WERI-Rb-1 (cell line): ENCODE measurements around the gene PPP1R9A.

Experiments
- DNase-seq: peaks from one replicate; pipeline ENCODE4 v3.0.0-alpha.2; 2020
- H3K27ac ChIP-seq: fragments of 250-450 bp; sonication (Bioruptor Pico); 2 replicates; pipeline ENCODE4 v1.5.1; 2020; ENCODE audit warnings: mild to moderate bottlenecking, moderate library complexity
- H3K27me3 ChIP-seq: fragments of 250-450 bp; sonication (Bioruptor Pico); 2 replicates; pipeline ENCODE4 v1.5.1; 2021; ENCODE audit warnings: mild to moderate bottlenecking, low read depth, moderate library complexity; ENCODE audit not compliant: insufficient read depth, severe bottlenecking
- H3K36me3 ChIP-seq: fragments of 250-450 bp; sonication (Bioruptor Pico); 2 replicates; pipeline ENCODE4 v1.5.1; 2020; ENCODE audit warnings: mild to moderate bottlenecking, moderate library complexity
- H3K4me3 ChIP-seq: 2 replicates; pipeline ENCODE4 v1.5.1; 2011; ENCODE audit warnings: low read depth, mild to moderate bottlenecking, control low read depth, low read length
- H3K9me3 ChIP-seq: fragments of 250-450 bp; sonication (Bioruptor Pico); 2 replicates; pipeline ENCODE4 v1.5.1; 2021; ENCODE audit warnings: mild to moderate bottlenecking, moderate library complexity; ENCODE audit not compliant: severe bottlenecking
- TF ChIP-seq, protein P1 (sequence below): IDR thresholded peaks from 2 replicates; pipeline ENCODE4 v1.5.1; 2011; ENCODE audit warnings: low read depth, mild to moderate bottlenecking, control low read depth, inconsistent platforms, low read length

Gene PPP1R9A

DNA sequence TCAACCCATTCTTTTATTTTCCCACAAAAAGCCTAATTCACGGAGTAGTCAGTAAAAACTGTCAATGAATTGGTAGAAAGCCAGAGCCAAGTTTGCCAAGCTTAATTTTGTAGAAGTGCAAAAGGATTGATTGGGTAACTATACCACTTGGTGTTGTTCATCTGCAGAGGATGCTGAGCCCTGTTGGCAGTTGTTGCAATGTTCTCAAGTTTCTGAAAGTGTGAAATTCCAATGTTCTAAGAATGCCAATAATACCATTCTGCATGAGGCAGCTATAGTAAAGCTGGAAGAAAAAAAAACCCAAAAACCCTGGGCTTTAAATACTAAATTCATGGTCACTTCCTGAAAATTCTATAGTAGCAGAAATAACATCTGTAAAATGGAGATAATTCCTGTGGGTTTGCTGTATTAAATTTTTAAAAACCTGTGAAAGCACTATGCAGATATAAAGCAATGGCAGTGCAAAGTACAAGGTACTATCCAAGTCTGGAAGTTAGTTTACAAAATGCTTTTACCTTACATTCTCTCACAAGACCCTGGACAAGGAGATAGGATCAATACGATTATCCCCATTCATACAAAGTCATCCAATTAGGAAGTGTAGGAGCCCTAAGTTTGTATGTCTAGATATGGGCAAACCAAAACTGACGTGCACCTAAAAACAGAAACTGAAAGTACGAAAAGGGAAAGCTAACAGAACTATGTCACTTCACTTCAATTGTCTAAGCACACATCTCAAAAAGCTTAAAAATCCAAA, 423.0 kb downstream of the PPP1R9A start:
- H3K4me3 ChIP-seq, result no peak overlapping the region

DNA sequence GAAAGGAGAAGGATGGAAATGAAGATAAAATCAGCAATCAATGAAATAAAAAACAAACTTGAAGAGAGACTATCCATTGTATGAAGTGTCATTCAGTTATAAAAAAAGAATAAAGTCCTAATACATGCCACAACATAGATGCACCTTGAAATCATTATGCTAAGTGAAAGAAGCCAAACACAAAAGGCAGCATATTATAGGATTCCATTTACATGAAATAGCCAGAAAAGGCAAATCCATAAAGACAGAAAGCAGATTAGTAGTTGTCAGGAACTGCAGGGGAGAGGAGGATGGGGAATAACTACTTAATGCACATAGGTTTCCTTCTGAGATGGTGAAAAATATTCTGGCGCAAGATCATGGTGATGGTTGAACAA, 423.6 kb downstream of the PPP1R9A start:
- no peaks in the 10 kb centered on the region for H3K36me3 ChIP-seq
- no peaks in the 10 kb centered on the region for H3K27me3 ChIP-seq
- DNase-seq, result no peak
- TF ChIP-seq, protein P1, sequence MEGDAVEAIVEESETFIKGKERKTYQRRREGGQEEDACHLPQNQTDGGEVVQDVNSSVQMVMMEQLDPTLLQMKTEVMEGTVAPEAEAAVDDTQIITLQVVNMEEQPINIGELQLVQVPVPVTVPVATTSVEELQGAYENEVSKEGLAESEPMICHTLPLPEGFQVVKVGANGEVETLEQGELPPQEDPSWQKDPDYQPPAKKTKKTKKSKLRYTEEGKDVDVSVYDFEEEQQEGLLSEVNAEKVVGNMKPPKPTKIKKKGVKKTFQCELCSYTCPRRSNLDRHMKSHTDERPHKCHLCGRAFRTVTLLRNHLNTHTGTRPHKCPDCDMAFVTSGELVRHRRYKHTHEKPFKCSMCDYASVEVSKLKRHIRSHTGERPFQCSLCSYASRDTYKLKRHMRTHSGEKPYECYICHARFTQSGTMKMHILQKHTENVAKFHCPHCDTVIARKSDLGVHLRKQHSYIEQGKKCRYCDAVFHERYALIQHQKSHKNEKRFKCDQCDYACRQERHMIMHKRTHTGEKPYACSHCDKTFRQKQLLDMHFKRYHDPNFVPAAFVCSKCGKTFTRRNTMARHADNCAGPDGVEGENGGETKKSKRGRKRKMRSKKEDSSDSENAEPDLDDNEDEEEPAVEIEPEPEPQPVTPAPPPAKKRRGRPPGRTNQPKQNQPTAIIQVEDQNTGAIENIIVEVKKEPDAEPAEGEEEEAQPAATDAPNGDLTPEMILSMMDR, result no peak
- no peak overlapping the region for H3K27ac ChIP-seq
- H3K4me3 ChIP-seq, result no peak overlapping the region
- H3K9me3 ChIP-seq, result no peaks in the 10 kb centered on the region

More for the DNA sequence above, 423.0 kb downstream of the PPP1R9A start:
- no peak for DNase-seq
- no peaks in the 10 kb centered on the region for H3K36me3 ChIP-seq
- TF ChIP-seq, protein P1, result no peak
- H3K9me3 ChIP-seq, result no peaks in the 10 kb centered on the region
- H3K27me3 ChIP-seq, result no peaks in the 10 kb centered on the region
- no peak overlapping the region for H3K27ac ChIP-seq

DNA sequence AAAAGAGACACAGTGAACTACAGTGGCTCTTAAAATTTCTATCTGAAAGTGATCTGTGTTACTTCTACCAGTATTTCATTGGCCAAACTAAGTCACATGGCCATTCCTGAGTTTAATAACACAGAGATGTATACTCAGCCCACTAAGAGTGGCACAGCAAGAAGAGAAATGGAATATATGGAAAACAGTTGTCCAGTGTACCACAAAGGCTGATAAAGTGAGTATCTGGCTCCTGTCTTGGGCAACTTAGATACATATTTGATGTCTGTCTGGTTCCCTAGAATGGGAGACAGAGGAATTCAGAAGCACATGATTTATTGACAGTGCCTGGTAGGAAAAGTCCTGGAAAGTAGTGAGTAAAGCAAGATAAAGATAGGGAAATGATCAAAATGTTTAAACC, 427.1 kb downstream of the PPP1R9A start:
- H3K27me3 ChIP-seq, result no peaks in the 10 kb centered on the region
- TF ChIP-seq, protein P1, result no peak
- H3K36me3 ChIP-seq, result no peaks in the 10 kb centered on the region
- no peaks in the 10 kb centered on the region for H3K9me3 ChIP-seq
- H3K4me3 ChIP-seq, result no peak overlapping the region
- DNase-seq, result no peak
- no peak overlapping the region for H3K27ac ChIP-seq

DNA sequence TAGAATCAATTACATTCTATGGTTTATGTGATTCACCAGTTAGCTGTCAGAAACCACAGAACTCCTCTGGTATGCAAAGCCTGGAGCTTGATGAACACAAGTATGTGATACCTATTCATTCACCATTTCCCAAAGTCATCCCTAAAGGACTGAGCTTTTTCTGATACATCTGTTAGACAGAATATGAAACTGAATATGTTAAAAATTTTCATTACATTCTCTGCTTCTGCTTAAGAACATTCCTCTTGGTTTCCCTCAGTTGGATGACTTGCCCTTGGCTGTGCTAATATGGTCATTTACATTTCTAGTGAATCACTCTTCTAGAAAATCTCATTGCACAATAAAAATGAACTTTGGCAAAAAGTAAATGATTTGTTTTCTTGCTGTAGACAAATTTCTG, 427.7 kb downstream of the PPP1R9A start:
- no peaks in the 10 kb centered on the region for H3K9me3 ChIP-seq

DNA sequence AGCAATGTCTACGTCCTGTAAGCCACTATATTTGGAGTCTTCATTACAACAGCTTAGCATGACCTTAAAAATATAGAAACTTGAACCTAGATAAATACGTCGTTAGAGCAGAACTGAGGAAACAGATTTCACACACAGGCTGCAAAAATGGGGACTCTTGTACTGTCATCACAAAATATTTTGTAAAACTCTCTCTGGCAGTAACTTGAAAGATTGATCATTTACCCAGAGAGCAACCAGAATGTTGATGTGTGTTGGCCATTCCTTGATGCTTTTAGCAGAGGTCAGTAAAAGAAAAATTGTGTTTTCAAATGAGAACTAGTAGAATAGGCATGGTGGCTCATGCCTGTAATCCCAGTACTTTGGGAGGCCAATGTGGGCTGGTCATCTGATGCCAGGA, 431.4 kb downstream of the PPP1R9A start:
- H3K36me3 ChIP-seq, result no peaks in the 10 kb centered on the region
- DNase-seq, result no peak
- H3K9me3 ChIP-seq, result no peaks in the 10 kb centered on the region
- TF ChIP-seq, protein P1, result no peak
- no peak overlapping the region for H3K27ac ChIP-seq
- H3K27me3 ChIP-seq, result no peaks in the 10 kb centered on the region
- no peak overlapping the region for H3K4me3 ChIP-seq

More for the DNA sequence above, 427.7 kb downstream of the PPP1R9A start:
- H3K4me3 ChIP-seq, result no peak overlapping the region
- DNase-seq, result no peak
- H3K27me3 ChIP-seq, result no peaks in the 10 kb centered on the region
- H3K27ac ChIP-seq, result no peak overlapping the region
- TF ChIP-seq, protein P1, result no peak
- no peaks in the 10 kb centered on the region for H3K36me3 ChIP-seq

DNA sequence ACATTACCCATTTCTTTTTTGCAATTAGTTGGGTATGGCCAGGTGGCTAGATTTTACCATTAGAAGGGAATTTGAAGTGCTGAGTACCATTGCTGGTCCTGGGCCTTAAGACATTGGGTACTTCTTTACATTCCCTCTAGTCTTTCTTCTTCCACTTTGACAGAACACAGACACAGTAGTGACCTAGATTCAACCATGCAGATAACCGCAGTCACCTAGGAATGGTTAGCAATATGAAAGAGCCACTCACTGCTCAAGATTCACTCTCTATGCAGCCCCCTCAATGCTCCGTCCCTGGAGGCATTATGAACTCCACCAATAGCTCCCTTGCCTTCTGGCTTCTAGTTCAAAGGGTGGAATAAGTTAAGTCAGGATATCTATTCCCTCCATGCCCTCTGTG, 433.1 kb downstream of the PPP1R9A start:
- TF ChIP-seq, protein P1, result no peak
- Histone ChIP-seq H3K27ac (no peak overlapping the region), H3K9me3 (no peaks in the 10 kb centered on the region), H3K4me3 (no peak overlapping the region), H3K27me3 (no peaks in the 10 kb centered on the region), H3K36me3 (no peaks in the 10 kb centered on the region)
- no peak for DNase-seq
